RWPE2 (cell line): ENCODE results near the gene MYO1B.

Experiments
- ATAC-seq: fragments of 200-7000 bp; cut with Tn5 transposase; 3 replicates; pipeline ENCODE4 v1.9.1; 2021; ENCODE audit warnings: low read depth
- DNase-seq: peaks from one replicate; pipeline ENCODE4 v3.0.0-alpha.2; 2020; ENCODE audit warnings: low spot score
- H3K27ac ChIP-seq: fragments of 450-650 bp; 2 replicates; pipeline ENCODE4 v1.5.1; 2017; ENCODE audit warnings: mild to moderate bottlenecking; ENCODE audit not compliant: poor library complexity, severe bottlenecking
- H3K27me3 ChIP-seq: fragments of 250-450 bp; sonication (Bioruptor Pico); 2 replicates; pipeline ENCODE4 v1.5.1; 2021; ENCODE audit warnings: mild to moderate bottlenecking, moderate library complexity; ENCODE audit not compliant: insufficient read depth, poor library complexity, severe bottlenecking
- H3K36me3 ChIP-seq: fragments of 250-450 bp; sonication (Bioruptor Pico); 2 replicates; pipeline ENCODE4 v1.5.1; 2020; ENCODE audit warnings: low read depth, mild to moderate bottlenecking, moderate library complexity
- H3K4me1 ChIP-seq: fragments of 250-450 bp; sonication (Bioruptor Pico); 2 replicates; pipeline ENCODE4 v1.5.1; 2021; ENCODE audit warnings: mild to moderate bottlenecking, moderate library complexity; ENCODE audit not compliant: insufficient read depth, poor library complexity, severe bottlenecking
- H3K4me3 ChIP-seq: fragments of 250-450 bp; sonication (Bioruptor Pico); 2 replicates; pipeline ENCODE4 v1.5.1; 2021; ENCODE audit warnings: mild to moderate bottlenecking, moderate library complexity; ENCODE audit not compliant: severe bottlenecking
- H3K9me3 ChIP-seq: fragments of 250-450 bp; sonication (Bioruptor Pico); 2 replicates; pipeline ENCODE4 v1.5.1; 2021; ENCODE audit warnings: mild to moderate bottlenecking, moderate library complexity; ENCODE audit not compliant: severe bottlenecking
- TF ChIP-seq, protein P1 (sequence below): fragments of 450-650 bp; IDR thresholded peaks from one replicate; pipeline ENCODE4 v1.5.1; 2017; ENCODE audit warnings: mild to moderate bottlenecking, moderate library complexity; ENCODE audit not compliant: poor library complexity, severe bottlenecking

Gene MYO1B

DNA sequence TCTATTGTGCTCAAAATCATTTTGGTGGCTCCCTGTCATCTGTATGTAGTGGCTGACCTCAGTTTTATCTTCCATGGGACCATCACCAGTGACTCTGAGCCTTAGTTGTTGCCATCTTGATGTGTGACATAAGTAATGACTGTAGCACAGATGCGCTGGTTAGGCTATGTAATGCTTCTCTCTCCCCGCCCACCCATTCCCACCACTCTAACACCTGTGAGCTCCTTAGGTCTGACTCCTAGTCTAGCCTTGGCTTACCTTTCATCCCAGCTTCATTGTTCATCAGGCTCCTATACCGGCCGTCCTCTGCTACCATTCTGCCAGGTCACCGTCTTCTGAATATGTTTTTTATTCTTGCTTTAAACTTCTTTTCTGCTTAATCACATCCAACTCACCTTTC lies 17.2 kb downstream of the MYO1B start:
- Histone ChIP-seq H3K36me3 (peaks cover 4% of the 10 kb centered on the region), H3K27me3 (no peaks in the 10 kb centered on the region), H3K9me3 (no peaks in the 10 kb centered on the region), H3K4me3 (no peak overlapping the region), H3K4me1 (peaks cover 54% of the 10 kb centered on the region), H3K27ac (peak overlapping the region; percentile 24)
- DNase-seq (no peak), ATAC-seq (peak; percentile 77)
- TF ChIP-seq, protein P1, sequence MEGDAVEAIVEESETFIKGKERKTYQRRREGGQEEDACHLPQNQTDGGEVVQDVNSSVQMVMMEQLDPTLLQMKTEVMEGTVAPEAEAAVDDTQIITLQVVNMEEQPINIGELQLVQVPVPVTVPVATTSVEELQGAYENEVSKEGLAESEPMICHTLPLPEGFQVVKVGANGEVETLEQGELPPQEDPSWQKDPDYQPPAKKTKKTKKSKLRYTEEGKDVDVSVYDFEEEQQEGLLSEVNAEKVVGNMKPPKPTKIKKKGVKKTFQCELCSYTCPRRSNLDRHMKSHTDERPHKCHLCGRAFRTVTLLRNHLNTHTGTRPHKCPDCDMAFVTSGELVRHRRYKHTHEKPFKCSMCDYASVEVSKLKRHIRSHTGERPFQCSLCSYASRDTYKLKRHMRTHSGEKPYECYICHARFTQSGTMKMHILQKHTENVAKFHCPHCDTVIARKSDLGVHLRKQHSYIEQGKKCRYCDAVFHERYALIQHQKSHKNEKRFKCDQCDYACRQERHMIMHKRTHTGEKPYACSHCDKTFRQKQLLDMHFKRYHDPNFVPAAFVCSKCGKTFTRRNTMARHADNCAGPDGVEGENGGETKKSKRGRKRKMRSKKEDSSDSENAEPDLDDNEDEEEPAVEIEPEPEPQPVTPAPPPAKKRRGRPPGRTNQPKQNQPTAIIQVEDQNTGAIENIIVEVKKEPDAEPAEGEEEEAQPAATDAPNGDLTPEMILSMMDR, result no peak

DNA sequence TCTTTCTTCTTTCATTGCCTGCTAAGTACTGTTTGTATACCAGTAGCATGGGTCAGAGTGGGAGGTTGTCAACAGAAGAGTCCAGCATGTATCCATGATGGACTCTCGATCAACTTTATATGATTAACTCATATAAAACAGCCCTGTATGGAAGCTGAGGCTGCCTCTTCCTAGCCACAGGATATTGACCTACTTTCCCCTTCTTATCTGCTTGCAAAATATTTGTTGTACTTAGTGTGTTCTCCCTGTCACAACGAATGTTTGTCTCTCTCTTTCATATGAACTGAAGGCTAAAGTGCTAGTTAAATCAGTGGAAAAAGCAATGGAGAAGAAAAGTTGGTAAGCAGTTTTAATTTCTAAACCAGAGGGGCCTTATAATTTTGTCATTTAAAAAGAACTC lies 17.8 kb downstream of the MYO1B start:
- H3K27ac ChIP-seq, result peak overlapping the region; percentile 24
- DNase-seq, result no peak
- TF ChIP-seq, protein P1, result no peak
- no peak overlapping the region for H3K4me3 ChIP-seq
- ATAC-seq, result peak; percentile 20; the same call in 2 of the 3 replicates
- H3K27me3 ChIP-seq, result no peaks in the 10 kb centered on the region
- H3K4me1 ChIP-seq, result peaks cover 51% of the 10 kb centered on the region
- H3K36me3 ChIP-seq, result no peaks in the 10 kb centered on the region; the same call in 1 of the 2 replicates
- no peaks in the 10 kb centered on the region for H3K9me3 ChIP-seq

DNA sequence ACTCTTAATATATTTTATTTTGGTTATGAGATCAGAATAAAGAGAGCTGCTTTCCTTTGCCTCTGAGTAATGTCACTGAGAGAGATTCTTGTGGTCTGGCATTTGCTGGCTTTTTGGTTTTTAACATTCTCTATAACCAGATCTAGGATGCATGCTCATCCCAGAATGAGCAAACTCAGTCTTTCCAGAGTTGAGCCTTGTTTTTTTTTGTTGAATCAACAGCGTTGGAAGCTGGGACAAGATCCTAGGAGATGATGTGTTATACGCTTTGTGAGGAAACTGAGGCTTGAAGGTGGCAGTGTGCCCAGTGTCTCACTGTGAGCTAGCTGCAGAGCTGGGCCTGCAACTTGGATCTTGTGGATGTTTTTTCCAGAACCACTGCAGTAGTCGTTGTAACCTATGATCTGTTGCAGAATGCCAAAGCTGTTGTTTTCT lies 19.5 kb downstream of the MYO1B start:
- Histone ChIP-seq H3K27me3 (no peaks in the 10 kb centered on the region), H3K4me1 (peaks cover 48% of the 10 kb centered on the region), H3K9me3 (no peaks in the 10 kb centered on the region), H3K36me3 (no peaks in the 10 kb centered on the region; the same call in 1 of the 2 replicates), H3K4me3 (no peak overlapping the region), H3K27ac (peak overlapping the region; percentile 32)
- no peak for DNase-seq
- TF ChIP-seq, protein P1, result no peak
- peak; percentile 7; the same call in 1 of the 3 replicates for ATAC-seq

DNA sequence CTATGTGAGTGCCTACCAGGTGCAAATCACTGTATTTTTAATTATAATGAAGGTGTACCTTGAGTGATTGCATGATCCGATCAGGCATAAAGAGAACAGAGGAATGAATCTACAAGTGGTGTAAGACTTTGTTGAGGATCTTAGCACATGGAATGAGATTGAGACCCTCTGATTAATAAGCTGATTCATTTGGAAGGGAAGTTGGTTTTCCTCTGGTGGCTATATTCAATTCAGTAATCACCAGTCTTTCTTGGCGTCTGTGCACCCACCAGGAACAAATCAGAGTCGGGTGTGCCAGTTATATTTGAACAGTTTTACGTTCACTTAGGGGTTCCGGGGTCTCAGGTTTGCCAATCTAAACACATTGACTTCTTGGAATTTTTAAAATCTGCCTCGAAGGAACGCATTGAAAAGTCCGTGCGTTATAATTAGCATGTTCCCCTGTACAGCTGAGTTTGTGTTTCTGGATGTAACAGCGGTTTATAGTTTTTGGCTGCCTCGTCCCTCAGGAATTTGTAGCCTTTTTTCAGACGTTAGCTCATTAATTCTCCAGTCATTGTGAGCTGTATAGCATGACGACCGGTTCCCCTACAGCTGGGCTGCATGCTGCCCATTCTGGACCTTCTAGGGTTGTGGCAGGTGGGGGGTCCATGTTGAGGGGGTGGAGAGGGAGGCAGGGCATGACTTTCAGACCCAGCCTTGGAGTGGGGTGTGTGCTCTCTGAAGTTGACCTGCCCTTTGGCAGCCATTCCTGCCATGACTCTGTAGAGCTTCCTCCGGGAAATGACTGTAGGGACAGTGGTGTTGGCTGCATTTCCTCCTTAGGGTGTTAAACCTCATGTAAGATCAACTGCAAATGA lies 20.3 kb downstream of the MYO1B start:
- Histone ChIP-seq H3K9me3 (no peaks in the 10 kb centered on the region), H3K27me3 (no peaks in the 10 kb centered on the region), H3K27ac (peak overlapping the region; percentile 32), H3K4me1 (peaks cover 46% of the 10 kb centered on the region), H3K36me3 (no peaks in the 10 kb centered on the region; the same call in 1 of the 2 replicates), H3K4me3 (no peak overlapping the region)
- DNase-seq (no peak), ATAC-seq (peak; percentile 18; the same call in 1 of the 3 replicates)
- TF ChIP-seq, protein P1, result no peak

DNA sequence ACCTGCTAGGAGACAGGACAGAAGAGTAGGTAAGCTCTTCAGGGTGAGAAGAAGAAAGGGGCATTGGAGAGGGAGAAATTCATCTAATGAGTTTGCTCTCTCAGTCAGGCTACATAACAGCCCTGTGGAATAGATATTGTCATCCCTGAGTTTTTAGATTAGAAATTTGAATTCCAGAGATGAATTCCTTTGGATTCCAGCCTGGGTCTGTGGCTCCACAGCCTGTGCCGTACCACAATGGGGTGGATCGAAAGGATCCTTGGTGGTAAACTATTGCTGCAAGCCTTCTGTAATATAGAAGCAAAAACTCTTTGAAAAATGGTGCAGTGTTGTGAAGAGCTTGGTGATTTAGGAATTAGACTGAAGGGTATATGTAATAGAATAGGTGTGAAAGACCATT lies 21.0 kb downstream of the MYO1B start:
- no peaks in the 10 kb centered on the region for H3K27me3 ChIP-seq
- TF ChIP-seq, protein P1, result no peak
- H3K36me3 ChIP-seq, result no peaks in the 10 kb centered on the region; the same call in 1 of the 2 replicates
- no peaks in the 10 kb centered on the region for H3K9me3 ChIP-seq
- ATAC-seq (no peak), DNase-seq (no peak)
- H3K4me1 ChIP-seq, result peaks cover 39% of the 10 kb centered on the region
- H3K27ac ChIP-seq, result peak overlapping the region; percentile 32
- no peak overlapping the region for H3K4me3 ChIP-seq
